ENCODE data around the gene TGOLN2.
"Not testable (repeated sequence)": the region's sequence is repeated elsewhere in the genome, so short reads cannot be mapped to it uniquely, and the experiment has no call there.

The TGOLN2 gene

GRCh38 chr2:85327822-85328617 lies at the start of gene TGOLN2:
Gene TGOLN2 (minus strand): TSS chr2:85327989. CDS start chr2:85327962, 27 bp downstream.
- DNase-seq, result peak; percentile 86 to 92

DNA sequence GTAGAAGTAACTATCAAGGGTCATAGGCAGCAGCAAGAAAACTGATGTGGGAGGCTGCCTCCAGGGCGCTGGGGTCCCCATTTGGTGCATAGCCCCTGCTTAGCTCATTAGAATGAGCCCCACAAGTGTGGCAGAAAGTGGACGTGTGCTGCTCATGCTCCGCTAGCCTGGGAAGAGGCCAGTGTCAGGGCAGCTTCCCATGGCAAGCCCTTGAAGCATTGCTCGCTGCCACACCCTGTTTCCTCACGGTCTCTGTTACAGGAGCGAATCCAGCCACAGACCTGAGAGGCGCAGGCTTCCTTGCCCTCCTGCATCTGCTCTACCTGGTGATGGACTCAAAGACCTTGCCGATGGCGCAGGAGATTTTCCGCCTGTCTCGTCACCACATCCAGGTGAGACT lies 49.3 kb upstream of the TGOLN2 start:
- no peak for DNase-seq

GRCh38 chr2:85376291-85377065 lies 48.7 kb upstream of the TGOLN2 start:
- no peak for DNase-seq

DNA sequence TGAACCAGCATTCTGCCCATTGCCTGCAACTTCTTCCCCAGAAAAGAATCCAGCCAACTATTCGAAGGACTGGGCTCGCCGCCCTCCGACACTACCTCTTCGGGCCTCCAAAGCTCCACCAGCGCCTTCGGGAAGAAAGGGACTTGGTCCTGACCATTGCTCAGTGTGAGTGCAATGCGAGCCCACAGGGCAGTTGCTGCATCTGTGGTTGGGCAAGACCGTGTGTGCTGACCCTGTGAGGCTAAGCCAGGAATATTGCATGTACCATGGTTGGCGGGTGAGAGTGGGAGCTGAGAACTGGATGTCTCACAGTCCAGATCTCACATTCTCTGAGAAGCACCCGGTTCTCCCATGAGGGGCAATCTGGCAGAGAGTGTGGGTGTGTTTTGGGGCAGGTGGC lies 43.3 kb upstream of the TGOLN2 start:
- DNase-seq, result no peak

DNA sequence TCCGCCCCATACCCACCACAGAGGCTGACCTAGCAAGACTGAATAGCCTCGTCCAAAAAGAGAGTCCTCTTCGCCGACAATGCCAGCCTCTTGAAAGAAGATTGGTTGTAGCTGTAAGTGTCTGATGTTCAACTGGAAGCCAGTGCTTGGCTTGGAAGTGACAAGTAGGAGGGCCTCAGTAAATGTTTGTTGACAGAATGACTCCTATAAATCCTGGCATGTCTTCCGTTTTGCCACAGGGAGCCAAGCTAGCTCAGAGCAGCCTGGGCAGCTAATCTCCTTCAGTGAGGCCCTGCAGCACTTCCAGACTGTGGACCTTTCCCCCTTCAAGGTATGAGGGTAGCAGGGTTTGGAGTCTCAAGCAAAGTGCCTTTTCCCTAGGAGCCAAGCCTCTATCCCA lies 41.7 kb upstream of the TGOLN2 start:
- no peak for DNase-seq

GRCh38 chr2:85368921-85369320 lies 41.1 kb upstream of the TGOLN2 start:
- DNase-seq, result no peak

DNA sequence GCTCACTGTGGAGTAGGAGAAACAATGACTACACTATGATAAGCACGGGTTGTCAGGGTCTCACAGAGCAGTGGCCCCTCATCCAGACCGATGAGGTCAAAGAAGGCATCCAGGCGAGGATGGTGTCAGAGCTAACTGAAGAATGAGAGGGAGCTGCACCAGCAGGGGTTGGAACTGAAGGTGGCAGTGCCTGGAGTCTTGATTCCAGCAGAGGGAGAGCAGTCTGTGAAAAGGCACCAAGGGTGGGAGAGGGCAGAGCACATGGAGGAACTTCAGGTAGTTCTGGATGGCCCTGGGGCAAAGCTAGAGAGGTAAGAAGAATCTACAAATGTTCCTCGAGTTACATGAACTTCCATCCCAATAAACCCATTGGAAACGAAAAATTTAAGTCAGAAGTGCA lies 39.4 kb upstream of the TGOLN2 start:
- DNase-seq, result no peak

DNA sequence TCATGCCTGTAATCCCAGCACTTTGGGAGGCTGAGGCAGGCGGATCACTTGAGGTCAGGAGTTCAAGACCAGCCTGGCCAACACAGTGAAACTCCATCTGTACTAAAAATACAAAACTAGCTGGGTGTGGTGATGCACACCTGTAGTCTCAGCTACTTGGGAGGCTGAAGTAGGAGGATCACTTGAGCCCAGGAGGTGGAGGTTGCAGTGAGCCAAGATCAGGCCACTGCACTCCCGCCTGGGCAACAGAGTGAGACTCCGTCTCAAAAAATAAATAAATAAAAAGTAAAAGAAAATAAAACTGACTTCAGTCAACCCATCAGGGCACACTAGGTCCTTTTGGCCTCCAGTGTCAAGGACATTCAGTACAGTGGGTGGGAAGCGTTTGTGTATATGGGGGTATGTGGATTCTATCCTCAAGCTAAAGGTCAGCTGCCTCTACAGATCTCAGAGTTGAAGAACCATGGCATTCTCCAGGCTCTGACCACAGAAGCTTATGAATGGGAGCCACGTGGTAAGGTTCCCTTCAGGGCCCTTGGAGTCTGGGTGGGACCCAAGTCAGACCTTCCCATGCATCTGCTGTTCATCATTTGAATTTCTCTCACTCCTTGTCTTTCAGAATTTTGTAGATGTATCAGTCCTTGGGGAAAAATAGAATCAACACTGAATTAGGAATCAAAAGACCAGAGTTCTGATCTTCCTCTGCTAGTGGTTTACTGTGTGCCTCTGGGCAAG lies 35.0 kb upstream of the TGOLN2 start:
- DNase-seq, result not testable (repeated sequence)

DNA sequence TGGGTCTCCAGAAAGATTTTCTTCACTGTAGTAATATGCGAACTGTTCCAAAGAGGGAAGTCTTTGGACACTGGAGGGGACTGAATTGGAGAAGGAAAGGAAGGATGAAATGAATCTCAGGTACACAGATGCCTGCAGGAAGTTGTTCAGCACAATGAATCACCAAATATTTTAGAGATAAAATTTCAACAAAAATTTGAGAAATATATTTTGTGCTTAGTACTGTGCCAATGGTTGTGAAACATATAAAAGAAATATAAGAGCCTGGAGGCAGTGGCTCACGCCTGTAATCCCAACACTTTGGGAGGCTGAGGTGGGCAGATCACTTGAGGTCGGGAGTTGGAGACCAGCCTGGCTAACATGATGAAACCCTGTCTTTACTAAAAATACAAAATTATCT lies 29.9 kb upstream of the TGOLN2 start:
- no peak for DNase-seq

GRCh38 chr2:85356186-85356585 lies 28.4 kb upstream of the TGOLN2 start:
- DNase-seq, result no peak

DNA sequence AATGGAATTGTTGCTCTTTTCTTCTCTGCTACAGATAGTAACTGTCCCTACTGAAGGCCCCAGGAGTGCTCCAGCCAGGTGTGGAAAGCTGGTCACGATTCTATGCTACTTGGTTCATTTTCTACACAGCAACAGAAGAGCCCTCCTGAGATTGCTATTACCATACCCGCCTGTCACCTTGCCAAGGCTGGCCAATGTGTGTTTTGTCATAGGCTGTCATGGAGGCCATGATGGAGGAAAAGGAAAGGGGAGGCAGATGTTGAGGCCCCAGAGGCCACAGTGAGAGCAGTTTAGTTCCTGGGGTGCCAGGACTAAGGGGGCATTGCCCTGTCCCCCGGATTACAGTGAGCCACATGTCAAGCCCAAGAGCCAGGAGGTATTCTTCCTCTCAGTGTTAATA lies 27.7 kb upstream of the TGOLN2 start:
- DNase-seq, result no peak

- DNase-seq, result no peak
Observed at GRCh38 chr2:85355073-85355410, 27.3 kb upstream of the TGOLN2 start.

DNA sequence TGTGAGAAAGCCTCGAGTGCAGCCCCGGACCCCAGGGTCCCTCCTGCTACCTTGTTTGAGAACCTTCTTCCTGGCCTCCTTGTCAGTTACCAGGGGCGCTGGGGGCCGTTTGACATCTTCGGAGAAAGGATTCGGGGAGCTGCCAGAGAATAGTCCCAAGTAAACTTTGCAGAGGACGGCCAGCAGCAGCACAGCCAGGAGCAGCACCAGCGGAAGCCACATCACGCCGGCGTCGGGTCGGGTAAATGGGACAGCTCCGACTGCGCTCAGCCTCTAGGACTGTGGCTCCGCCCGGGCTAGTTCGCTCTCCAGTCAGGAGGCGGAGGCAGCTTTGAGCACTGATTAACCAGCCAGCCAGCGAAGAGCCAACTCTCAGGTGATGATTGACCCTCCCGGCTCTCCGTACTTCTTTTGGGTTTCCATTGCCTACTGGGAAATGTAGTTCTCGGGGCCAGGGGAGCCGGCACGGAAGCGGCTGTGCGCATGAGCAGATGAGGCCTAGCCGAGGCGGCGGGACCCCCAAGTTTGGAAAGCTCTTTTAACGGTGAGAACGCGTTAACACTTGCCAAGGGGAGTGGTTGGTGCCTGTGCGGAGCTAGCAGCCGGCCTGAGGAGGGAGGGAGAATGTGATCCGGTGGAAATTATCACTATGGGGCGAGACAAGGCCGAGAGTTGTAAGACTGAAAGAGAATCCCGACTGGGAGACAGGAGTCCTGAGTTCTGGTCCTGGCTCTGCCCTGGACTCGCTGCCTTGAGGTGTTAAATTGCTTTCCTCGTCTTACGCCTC lies 26.7 kb upstream of the TGOLN2 start, which contains the start of the genes ELMOD3 and RETSAT:
Gene ELMOD3, plus strand, starts transcription at position 484 of the 787 bp plus-strand sequence. CDS start 2,430 bp downstream, outside the sequence.
Gene RETSAT, minus strand, starts transcription at position 243 of the 787 bp plus-strand sequence. Its CDS starts 21 bp downstream, at position 222.
- peak; percentile 95 to 98 for DNase-seq

DNA sequence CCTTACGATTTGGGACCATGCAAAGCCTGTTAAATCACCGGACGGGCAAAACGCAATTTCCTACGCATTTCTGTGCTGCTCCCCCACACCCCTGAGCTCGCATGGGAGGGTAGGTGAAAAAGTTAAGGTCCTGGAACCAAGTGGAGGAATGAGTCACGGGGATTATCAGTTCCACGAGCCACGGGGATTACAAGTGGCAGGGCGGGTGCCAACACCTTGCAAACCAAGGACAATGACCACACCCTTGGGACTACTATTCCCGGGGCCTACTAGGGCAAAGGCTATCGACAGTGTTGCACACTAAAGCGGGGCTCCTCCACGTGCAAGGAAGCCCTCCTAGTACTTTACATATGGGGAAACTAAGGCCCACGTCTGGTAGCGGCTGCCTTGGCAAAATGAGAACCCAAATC lies 26.1 kb upstream of the TGOLN2 start:
- DNase-seq, result no peak

DNA sequence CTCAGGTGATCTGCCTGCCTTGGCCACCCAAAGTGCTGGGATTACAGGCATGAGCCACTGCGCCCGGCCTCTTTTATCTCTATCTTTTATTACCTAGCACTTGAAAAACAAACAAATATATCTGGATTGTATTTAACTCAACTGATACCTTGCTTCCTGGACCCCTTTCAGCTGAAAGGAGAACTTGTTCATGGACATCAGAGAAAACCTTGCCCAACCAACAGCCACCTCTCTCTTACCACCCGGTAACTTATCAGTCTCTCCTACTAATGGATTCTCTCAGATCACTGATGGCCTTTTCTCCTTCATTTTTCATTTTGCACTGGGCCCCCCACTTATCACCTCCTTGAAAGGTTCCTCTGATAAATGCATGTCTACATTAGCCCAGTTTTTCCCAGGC lies 19.8 kb upstream of the TGOLN2 start:
- DNase-seq, result no peak

DNA sequence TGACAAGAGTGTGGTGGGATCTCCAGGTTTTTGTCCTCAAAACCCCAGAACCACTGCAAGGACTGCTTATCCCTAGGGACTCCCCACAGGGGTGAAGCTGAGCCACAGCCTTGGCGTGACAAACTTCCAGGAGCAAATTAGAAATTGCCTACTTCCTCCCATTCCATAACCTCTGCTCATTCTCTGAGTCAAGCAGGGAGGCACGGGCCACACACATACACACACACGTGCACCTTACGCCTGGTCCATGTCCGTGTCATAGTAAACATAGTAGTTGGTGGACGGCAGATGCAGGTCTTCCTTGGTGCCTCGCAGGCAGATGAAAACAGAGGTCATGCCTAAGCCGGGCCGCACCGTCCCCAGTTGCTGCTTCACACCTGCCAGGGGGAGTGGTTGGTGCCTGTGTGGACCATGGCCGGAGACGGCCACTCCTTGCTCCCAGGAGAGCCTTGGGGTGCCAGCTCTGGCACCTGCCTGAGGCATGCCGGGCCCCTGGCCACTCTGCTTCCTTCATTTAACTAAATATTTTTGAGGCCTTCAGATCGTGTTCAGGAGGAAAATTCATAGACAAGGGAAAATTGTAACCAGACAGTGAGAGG lies 16.7 kb upstream of the TGOLN2 start:
- no peak for DNase-seq

GRCh38 chr2:85343207-85343895 lies 15.6 kb upstream of the TGOLN2 start:
- not testable (repeated sequence) for DNase-seq

- DNase-seq, result no peak
Observed at GRCh38 chr2:85342156-85342555, 14.4 kb upstream of the TGOLN2 start.

- DNase-seq, result no peak
Observed at GRCh38 chr2:85341269-85342029, 13.7 kb upstream of the TGOLN2 start.

DNA sequence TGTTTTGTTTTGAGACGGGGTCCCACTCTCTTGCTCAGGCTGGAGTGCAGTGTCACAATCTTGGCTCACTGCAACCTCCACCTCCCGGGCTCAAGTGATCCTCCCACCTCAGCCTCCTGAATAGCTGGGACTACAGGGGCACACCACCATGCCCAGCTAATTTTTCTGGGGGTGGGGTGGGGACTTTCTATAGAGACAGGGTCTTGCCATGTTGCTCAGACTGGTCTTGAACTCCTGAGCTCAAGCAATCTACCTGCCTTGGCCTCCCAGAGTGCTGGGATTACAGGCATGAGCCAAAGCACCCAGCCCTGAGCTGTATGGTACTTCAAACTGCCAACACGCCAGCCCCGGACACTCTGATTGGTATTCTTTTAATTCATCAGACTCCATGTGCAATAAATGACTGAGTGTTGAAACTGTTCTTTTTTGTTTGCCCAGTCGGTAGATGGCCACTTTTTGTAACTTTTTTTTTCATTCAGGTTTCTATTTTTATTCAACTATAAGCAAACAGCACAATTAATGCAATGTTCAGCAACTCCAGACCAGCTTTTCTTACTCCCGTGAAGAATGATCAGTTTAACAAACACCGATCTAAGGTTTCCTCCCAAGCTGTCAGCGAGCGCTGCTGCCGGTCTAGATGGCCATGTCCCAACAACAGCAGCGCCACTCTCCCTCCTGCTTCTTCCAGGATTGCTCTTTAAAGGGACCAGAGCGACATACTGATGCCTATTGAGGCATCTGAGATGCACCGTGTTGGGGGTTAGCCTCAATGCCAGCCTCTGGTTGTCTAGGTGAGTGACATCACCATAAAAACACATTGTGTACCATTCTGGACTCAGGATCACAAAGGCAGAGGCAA lies 12.5 kb upstream of the TGOLN2 start:
- no peak for DNase-seq

Data from hippocampal formation (tissue), 2 donors.